ENCODE measurements around the gene ATG12. TPM values are rescaled to one million over a fixed set of nuclear protein-coding genes. Genes with fewer than 3 reads are reported as not detected.

ATG12 gene
- total RNA-seq, 1 experiment from 2014 or later: 18.9 TPM

GRCh38 chr5:115787426-115787825 lies 53.9 kb downstream of the ATG12 start:
- Histone ChIP-seq H2AFZ (ENCODE audit: low read length) (no peak overlapping the region), H3K9me2 (replicated peaks; ENCODE audit: low read length) (no peaks in the 10 kb centered on the region), H3K4me1 (ENCODE audit: insufficient read depth, low read length) (no peaks in the 10 kb centered on the region), H3K9ac (ENCODE audit: low read length) (no peak overlapping the region), H3F3A (ENCODE audit: low read length, unreplicated experiment) (no peaks in the 10 kb centered on the region), H4K20me1 (ENCODE audit: low read length) (no peaks in the 10 kb centered on the region), H3K4me3 (ENCODE audit: low read length) (no peak overlapping the region), H3K4me2 (ENCODE audit: low read length) (no peak overlapping the region), H3K36me3 (ENCODE audit: low read depth, low read length) (no peaks in the 10 kb centered on the region), H3K9me3 (ENCODE audit: low read length) (no peaks in the 10 kb centered on the region), H3K27me3 (ENCODE audit: low read length) (peaks cover 44% of the 10 kb centered on the region), H3K27ac (ENCODE audit: low read length) (no peak overlapping the region), H3K79me2 (ENCODE audit: low read length) (no peaks in the 10 kb centered on the region)
- CTCF ChIA-PET: no interaction called here
- no peak for ATAC-seq
- TF ChIP-seq EZH2 (IDR thresholded peaks at IDR 0.05; ENCODE audit: low read length, unreplicated experiment) (no peak), EZH2phosphoT487 (IDR thresholded peaks at IDR 0.05; ENCODE audit: borderline replicate concordance, low read length) (no peak)
- TF ChIP-seq, protein P1, sequence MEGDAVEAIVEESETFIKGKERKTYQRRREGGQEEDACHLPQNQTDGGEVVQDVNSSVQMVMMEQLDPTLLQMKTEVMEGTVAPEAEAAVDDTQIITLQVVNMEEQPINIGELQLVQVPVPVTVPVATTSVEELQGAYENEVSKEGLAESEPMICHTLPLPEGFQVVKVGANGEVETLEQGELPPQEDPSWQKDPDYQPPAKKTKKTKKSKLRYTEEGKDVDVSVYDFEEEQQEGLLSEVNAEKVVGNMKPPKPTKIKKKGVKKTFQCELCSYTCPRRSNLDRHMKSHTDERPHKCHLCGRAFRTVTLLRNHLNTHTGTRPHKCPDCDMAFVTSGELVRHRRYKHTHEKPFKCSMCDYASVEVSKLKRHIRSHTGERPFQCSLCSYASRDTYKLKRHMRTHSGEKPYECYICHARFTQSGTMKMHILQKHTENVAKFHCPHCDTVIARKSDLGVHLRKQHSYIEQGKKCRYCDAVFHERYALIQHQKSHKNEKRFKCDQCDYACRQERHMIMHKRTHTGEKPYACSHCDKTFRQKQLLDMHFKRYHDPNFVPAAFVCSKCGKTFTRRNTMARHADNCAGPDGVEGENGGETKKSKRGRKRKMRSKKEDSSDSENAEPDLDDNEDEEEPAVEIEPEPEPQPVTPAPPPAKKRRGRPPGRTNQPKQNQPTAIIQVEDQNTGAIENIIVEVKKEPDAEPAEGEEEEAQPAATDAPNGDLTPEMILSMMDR (conservative IDR thresholded peaks at IDR 0.05; ENCODE audit: low read depth, low read length): no peak
- intact Hi-C loops (cut with micrococcal nuclease): no loop called here
- no peak for DNase-seq
- no TSS peak for BruUV-seq (replicated peaks)
- POLR2A ChIA-PET (ENCODE audit: unreplicated experiment): no interaction called here

GRCh38 chr5:115785381-115786065 lies 55.8 kb downstream of the ATG12 start:
- H3K27me3 ChIP-seq (ENCODE audit: low read length): peaks cover 34% of the 10 kb centered on the region
- TF ChIP-seq, protein P1 (conservative IDR thresholded peaks at IDR 0.05; ENCODE audit: low read depth, low read length): no peak
- TF ChIP-seq EZH2 (IDR thresholded peaks at IDR 0.05; ENCODE audit: low read length, unreplicated experiment) (no peak), EZH2phosphoT487 (IDR thresholded peaks at IDR 0.05; ENCODE audit: borderline replicate concordance, low read length) (no peak)
- DNase-seq (no peak), ATAC-seq (no peak)
- H3K27ac ChIP-seq (ENCODE audit: low read length): no peak overlapping the region
- H3F3A ChIP-seq (ENCODE audit: low read length, unreplicated experiment): no peaks in the 10 kb centered on the region
- no peaks in the 10 kb centered on the region for H3K9me3 ChIP-seq (ENCODE audit: low read length)
- H3K9ac ChIP-seq (ENCODE audit: low read length): no peak overlapping the region
- CTCF ChIA-PET: no interaction called here
- POLR2A ChIA-PET (ENCODE audit: unreplicated experiment): no interaction called here
- H3K4me1 ChIP-seq (ENCODE audit: insufficient read depth, low read length): no peaks in the 10 kb centered on the region
- no peak overlapping the region for H3K4me2 ChIP-seq (ENCODE audit: low read length)
- H3K9me2 ChIP-seq (replicated peaks; ENCODE audit: low read length): no peaks in the 10 kb centered on the region
- intact Hi-C loops (cut with micrococcal nuclease): no loop called here
- H2AFZ ChIP-seq (ENCODE audit: low read length): no peak overlapping the region
- H4K20me1 ChIP-seq (ENCODE audit: low read length): no peaks in the 10 kb centered on the region
- H3K36me3 ChIP-seq (ENCODE audit: low read depth, low read length): no peaks in the 10 kb centered on the region
- no peak overlapping the region for H3K4me3 ChIP-seq (ENCODE audit: low read length)
- no peaks in the 10 kb centered on the region for H3K79me2 ChIP-seq (ENCODE audit: low read length)
- no TSS peak for BruUV-seq (replicated peaks)

DNA sequence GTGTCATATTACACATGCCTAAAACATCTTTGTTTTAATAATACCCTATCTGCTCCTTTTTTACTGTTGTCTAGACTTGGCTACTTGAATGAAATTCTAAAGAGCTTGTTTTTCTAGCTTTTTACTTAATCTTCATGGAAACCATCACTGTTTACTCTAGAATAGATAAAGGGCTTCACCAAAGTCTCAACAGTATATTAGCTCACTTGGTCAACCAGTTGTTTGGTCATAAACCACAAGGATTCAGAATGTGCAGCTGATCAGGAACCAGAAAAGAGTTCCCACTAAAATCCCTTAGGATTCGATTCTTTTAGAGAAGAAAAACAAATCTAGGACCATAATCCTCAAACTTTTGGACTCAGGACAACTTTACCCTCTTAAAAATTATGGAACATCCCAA lies 62.9 kb downstream of the ATG12 start:
- Histone ChIP-seq H3K4me2 (ENCODE audit: low read length) (no peak overlapping the region), H3K27ac (ENCODE audit: low read length) (no peak overlapping the region), H3K27me3 (ENCODE audit: low read length) (peaks cover 26% of the 10 kb centered on the region), H2AFZ (ENCODE audit: low read length) (no peak overlapping the region), H3K4me1 (ENCODE audit: insufficient read depth, low read length) (no peaks in the 10 kb centered on the region), H3K9me2 (replicated peaks; ENCODE audit: low read length) (no peaks in the 10 kb centered on the region), H3F3A (ENCODE audit: low read length, unreplicated experiment) (no peaks in the 10 kb centered on the region), H3K9ac (ENCODE audit: low read length) (no peak overlapping the region), H3K36me3 (ENCODE audit: low read depth, low read length) (no peaks in the 10 kb centered on the region), H3K9me3 (ENCODE audit: low read length) (no peaks in the 10 kb centered on the region), H3K79me2 (ENCODE audit: low read length) (no peaks in the 10 kb centered on the region), H3K4me3 (ENCODE audit: low read length) (no peak overlapping the region), H4K20me1 (ENCODE audit: low read length) (no peaks in the 10 kb centered on the region)
- ATAC-seq (no peak), DNase-seq (no peak)
- TF ChIP-seq EZH2phosphoT487 (IDR thresholded peaks at IDR 0.05; ENCODE audit: borderline replicate concordance, low read length): no peak
- TF ChIP-seq EZH2 (IDR thresholded peaks at IDR 0.05; ENCODE audit: low read length, unreplicated experiment): no peak
- TF ChIP-seq, protein P1 (conservative IDR thresholded peaks at IDR 0.05; ENCODE audit: low read depth, low read length): no peak
- intact Hi-C loops (cut with micrococcal nuclease): no loop called here
- ChIA-PET CTCF (no interaction called here), POLR2A (ENCODE audit: unreplicated experiment) (no interaction called here)
- BruUV-seq (replicated peaks): no TSS peak

Data from PC-3 (cell line).